Activated naive CD4-positive, alpha-beta T cell treated with anti-CD3 and anti-CD28 coated beads, Interleukin-2, amount 10 ng/mL, durations not matched to agents 5 hours and 36 hours (primary cell): Measurements from ENCODE around the gene KIF18A. TPM values are rescaled to one million over a fixed set of nuclear protein-coding genes. Genes with fewer than 3 reads are reported as not detected.
A peak's percentile ranks its signal among the peaks of the same experiment; 100 is the strongest.

Experiments used
- microRNA-seq: library from miRNA; unstranded; fragments of <30 nt; microRNA quantifications from one replicate; pipeline ENCODE4 v1.2.0, GENCODE V29; 2022; ENCODE audit warnings: borderline microRNAs expressed, borderline replicate concordance
- total RNA-seq, 2 experiments: library from RNA; stranded (reverse); gene quantifications; one replicate each; pipeline ENCODE4 v1.2.3, GENCODE V29; 2021

KIF18A gene
- total RNA-seq: 10 to 100 TPM; 21.4 to 21.5 TPM

DNA sequence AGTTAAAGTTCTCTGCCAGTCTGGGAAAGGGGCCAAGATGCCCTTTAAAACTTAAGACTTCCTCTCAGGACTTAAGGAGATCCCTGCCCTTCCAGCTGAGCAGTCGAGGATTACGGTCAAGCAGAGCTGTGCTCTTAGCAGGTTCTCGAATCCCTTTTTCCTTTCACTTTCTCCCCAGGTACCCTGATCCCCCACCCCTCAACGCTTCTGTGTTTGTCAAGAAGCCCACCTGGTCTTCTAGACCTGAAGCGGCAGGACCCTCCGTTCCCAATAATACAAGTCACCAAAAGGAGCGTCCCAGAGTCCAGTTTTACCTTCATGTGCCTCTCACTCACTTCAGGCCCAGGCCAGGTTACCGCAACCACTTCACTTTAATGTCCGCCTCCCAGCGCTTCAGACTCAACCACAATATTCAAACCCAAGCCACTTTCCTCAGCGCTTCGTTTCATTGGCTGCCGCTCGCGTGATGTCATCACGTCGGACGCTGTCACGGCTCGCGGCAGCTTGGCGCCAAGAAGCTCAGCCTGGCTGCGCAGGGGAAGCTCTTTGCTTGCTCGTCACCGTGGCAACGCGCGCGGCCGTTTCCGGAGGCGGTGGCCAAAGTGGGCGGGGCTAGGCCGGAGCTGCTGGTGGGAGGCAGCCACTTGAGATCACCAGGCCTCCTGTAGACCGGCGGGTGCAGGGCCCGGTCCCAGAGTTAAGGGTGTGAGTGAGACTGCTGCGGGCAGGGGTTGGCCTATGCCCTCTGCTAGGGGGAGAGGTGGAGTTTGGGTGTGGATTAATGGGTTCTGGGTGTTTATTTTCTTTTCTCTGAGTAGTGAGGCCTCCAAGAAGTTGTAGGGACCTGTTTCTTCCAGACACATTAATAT lies at the start of gene KIF18A, which contains the start of gene METTL15:
TSS of gene KIF18A (minus strand) at position 407 of the 869 bp plus-strand sequence. CDS start 10,209 bp downstream, outside the sequence.
TSS of gene METTL15 (plus strand) at position 639 of the 869 bp plus-strand sequence. CDS start 4,947 bp downstream, outside the sequence.

Small RNA genes within 50 kb of the gene (microRNA-seq; reads per million reads assigned to microRNA genes)
- 2.1 reads per million, percentile 2 among the genes with 10 or more reads in this experiment for gene MIR610

Other genes with a start within 250 kb of the KIF18A start
- 10 to 100 TPM; 10.3 to 12.4 TPM for gene METTL15, start 232 bp upstream of the KIF18A start, total RNA-seq